AG09319 (cell line): ENCODE results near the gene MLLT10.

Experiments used
- DNase-seq: peaks from one replicate; pipeline ENCODE4 v3.0.0-alpha.2; 2010; ENCODE audit warnings: low read depth; ENCODE audit errors: extremely low read depth
- CTCF ChIP-seq: IDR thresholded peaks from 2 replicates; pipeline ENCODE4 v1.5.1; 2011; ENCODE audit warnings: low read depth, mild to moderate bottlenecking, inconsistent platforms, low read length, moderate library complexity

The MLLT10 gene

DNA sequence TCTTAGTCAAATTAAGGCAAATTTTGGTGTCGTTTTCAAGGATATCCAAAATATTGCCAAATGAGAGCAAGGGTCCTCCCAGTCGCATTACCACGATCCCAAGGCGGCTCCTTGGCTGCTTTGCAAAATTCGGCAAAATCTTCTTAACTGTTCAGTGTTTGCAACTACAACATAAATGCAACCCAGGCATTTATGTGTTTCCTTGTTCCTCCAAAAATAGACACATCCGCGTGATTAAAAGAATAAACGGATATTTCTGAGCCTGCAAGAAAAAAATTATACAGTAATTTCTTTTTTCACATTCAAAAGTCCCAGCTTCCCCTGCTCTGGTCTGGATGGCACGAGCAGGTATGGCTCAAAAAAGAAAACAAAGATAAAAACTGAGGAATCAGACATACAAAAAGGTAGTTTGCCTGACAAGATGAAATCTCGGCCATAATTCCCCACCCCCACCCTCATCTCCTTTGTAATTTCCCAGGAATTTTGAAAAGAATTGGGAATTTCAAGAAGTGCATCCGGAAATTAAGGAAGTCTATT is 14.6 kb upstream of the MLLT10 start:
- DNase-seq: no peak
- TF ChIP-seq CTCF: no peak

DNA sequence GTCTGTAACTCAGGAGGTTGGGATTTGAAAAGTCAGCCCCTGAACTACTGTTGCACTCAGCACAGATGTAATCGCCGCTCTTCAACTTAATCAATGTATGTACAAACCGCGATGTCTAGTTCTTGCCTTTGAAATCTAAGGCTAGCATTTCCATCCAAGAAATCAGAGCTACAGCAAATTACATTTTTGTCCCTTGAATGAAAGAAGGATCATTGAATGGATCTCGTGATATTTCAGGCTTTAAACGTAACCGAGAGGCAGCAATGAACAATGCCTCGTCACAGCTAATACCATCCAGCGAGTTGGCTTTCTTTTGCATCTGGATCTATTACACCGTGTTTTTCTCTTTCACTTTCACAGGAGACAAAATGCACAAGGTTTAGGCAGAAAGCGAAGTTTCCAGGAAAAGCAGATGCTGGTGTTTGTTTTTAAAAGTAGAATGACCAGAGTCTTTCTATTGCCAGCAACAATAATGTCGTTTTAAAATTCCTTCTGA is 14.0 kb upstream of the MLLT10 start:
- DNase-seq: no peak
- no peak for TF ChIP-seq CTCF

DNA sequence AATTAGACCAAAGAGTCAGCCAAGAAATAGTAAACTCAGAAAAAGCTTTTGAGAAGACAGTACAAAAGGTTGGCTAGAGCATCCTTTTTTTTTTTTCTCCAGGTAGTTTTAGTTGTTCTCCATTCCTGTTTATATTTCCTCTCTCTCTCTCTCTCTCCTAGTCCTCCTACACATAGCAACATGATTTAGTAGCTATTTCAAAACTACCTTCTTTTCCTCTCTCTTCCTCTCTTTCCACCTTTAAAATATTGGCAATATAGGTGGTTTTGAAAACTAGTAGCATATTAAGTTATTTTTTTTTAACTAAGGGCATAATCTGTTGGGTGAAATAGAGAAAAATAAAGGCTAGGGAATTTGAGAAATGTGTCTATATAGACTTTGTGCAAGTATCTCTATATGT is 13.5 kb upstream of the MLLT10 start:
- TF ChIP-seq CTCF: no peak
- DNase-seq: no peak

DNA sequence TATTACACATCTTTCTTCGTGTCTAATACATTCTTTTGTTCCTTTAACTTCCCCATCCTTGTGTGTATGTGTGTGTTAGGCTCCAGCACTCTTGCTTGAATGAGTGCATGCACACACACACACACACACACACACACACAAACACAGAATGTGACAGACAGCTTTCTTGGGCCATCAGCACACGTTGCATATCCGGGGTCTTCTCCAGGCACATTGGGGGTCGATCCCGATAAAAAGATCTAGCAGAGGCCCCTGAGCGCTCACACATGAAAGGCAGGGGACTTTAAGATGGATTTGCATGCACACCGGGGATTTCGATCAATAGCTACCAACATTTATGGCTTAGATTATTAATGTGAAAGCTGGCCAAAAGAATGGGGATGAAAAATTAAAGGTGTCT is 13.1 kb upstream of the MLLT10 start:
- no peak for DNase-seq

GRCh38 chr10:21521751-21522533 is 12.1 kb upstream of the MLLT10 start:
- DNase-seq: no peak
- no peak for TF ChIP-seq CTCF

More for the DNA sequence above, 13.1 kb upstream of the MLLT10 start:
- no peak for TF ChIP-seq CTCF

DNA sequence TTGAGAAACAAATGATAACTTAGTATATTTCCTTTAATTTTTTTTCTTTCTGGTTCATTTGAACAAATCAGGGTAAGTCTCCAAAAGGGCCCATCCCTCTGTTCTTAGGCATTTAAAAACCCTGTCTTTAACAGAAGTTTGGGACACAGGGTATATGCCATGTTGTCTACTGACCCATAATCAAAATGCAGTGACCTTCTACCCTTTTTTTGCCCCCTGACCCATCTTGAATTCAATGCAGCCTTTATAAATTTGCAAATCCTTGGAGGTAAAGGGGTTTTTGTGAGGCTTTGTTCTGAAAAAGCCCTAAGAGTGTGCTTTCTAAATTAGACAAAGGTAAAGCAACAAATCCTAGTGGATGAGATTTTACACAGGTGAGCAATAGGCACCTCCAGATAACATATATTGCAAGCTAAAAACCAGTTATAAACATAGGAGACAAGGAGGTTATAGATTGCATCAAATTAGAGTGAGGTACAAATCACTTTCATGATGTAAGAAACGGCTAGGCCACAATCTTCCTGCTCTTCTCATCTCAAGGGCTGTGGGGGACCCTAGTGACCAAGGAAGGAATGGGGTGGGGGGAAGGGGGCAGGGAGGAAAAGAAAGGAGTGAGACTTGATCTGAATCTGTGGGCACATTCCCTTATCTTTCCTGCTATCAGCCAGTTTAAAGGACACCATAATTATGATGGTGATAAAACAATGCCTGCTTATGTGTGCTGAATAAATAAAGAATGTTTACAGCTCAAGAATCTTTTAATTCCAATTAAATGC is 11.2 kb upstream of the MLLT10 start:
- no peak for DNase-seq
- no peak for TF ChIP-seq CTCF

- DNase-seq: no peak
- no peak for TF ChIP-seq CTCF
Measured at GRCh38 chr10:21523557-21524008, 10.4 kb upstream of the MLLT10 start.
